CD4-positive, alpha-beta T cell treated with Interleukin-2 at 100 ng/mL for 4 hours (primary cell): ENCODE data around the gene AP2A2.

Experiments
- DNase-seq: peaks from one replicate; pipeline ENCODE4 v3.0.0-alpha.2; 2020; ENCODE audit warnings: low spot score

AP2A2 gene

GRCh38 chr11:996681-997080, 71.0 kb downstream of the AP2A2 start:
- no peak for DNase-seq

- no peak for DNase-seq
These were observed 72.2 kb downstream of the AP2A2 start for GRCh38 chr11:997907-998306.

GRCh38 chr11:999009-999408, 73.3 kb downstream of the AP2A2 start:
- no peak for DNase-seq

- no peak for DNase-seq
These were observed 74.9 kb downstream of the AP2A2 start for GRCh38 chr11:1000357-1001278.

GRCh38 chr11:1001617-1002405, 76.1 kb downstream of the AP2A2 start:
- no peak for DNase-seq

GRCh38 chr11:1002406-1002984, 76.8 kb downstream of the AP2A2 start:
- no peak for DNase-seq

- DNase-seq = no peak
These were observed 77.5 kb downstream of the AP2A2 start for GRCh38 chr11:1003159-1003558.

GRCh38 chr11:1005928-1006327, 80.3 kb downstream of the AP2A2 start:
- DNase-seq = no peak

GRCh38 chr11:1006762-1007161, 81.1 kb downstream of the AP2A2 start:
- DNase-seq = no peak

GRCh38 chr11:1007279-1007678, 81.6 kb downstream of the AP2A2 start:
- DNase-seq = no peak

- no peak for DNase-seq
These were observed 82.5 kb downstream of the AP2A2 start for GRCh38 chr11:1008001-1008802.

- no peak for DNase-seq
These were observed 83.1 kb downstream of the AP2A2 start for GRCh38 chr11:1008803-1009145.

- DNase-seq = no peak
These were observed 83.7 kb downstream of the AP2A2 start for GRCh38 chr11:1009371-1009770.

- no peak for DNase-seq
These were observed 84.3 kb downstream of the AP2A2 start for GRCh38 chr11:1009991-1010390.

- DNase-seq = no peak
These were observed 85.1 kb downstream of the AP2A2 start for GRCh38 chr11:1010551-1011319.

- DNase-seq = no peak
These were observed 85.6 kb downstream of the AP2A2 start for GRCh38 chr11:1011320-1011698.

GRCh38 chr11:1012291-1012690, 86.6 kb downstream of the AP2A2 start:
- no peak for DNase-seq

- DNase-seq = no peak
These were observed 87.3 kb downstream of the AP2A2 start for GRCh38 chr11:1012740-1013630.

- no peak for DNase-seq
These were observed 87.9 kb downstream of the AP2A2 start for GRCh38 chr11:1013631-1013935.

GRCh38 chr11:1014276-1014675, 88.6 kb downstream of the AP2A2 start:
- DNase-seq = no peak

- DNase-seq = no peak
These were observed 89.4 kb downstream of the AP2A2 start for GRCh38 chr11:1015064-1015463.
